Stimulated activated CD8-positive, alpha-beta memory T cell treated with anti-CD3 and anti-CD28 coated beads, Interleukin-15, amount 100 ng/mL, for 4 hours (primary cell): ENCODE data around the gene THAP8.
"Not testable (repeated sequence)": the region's sequence is repeated elsewhere in the genome, so short reads cannot be mapped to it uniquely, and the experiment has no call there.

Source experiments
- DNase-seq, 2 donors: peaks; one replicate each; pipeline ENCODE4 v3.0.0-alpha.2; 2020; ENCODE audit warnings: low read depth in 2 of 2

Gene THAP8

GRCh38 chr19:36068810-36069499 lies 14.9 kb upstream of the THAP8 start:
- DNase-seq: not testable (repeated sequence)

- DNase-seq: no peak
Observed at GRCh38 chr19:36067681-36068080, 13.6 kb upstream of the THAP8 start.

GRCh38 chr19:36064826-36065225 lies 10.7 kb upstream of the THAP8 start:
- no peak for DNase-seq

- DNase-seq: no peak
Observed at GRCh38 chr19:36061367-36061766, 7.3 kb upstream of the THAP8 start.

GRCh38 chr19:36060430-36060829 lies 6.3 kb upstream of the THAP8 start:
- no peak for DNase-seq

GRCh38 chr19:36059180-36059910 lies 5.3 kb upstream of the THAP8 start:
- DNase-seq: no peak

- DNase-seq: no peak
Observed at GRCh38 chr19:36058481-36059179, 4.5 kb upstream of the THAP8 start.

GRCh38 chr19:36054733-36055686 lies 925 bp upstream of the THAP8 start, which contains the start of gene WDR62:
Gene WDR62 (plus strand): TSS chr19:36054897. CDS start chr19:36054972, 75 bp downstream.
- peak; percentile 87 to 89 for DNase-seq

- DNase-seq: no peak
Observed at GRCh38 chr19:36051637-36052036, 2.4 kb downstream of the THAP8 start.

GRCh38 chr19:36051236-36051635 lies 2.8 kb downstream of the THAP8 start:
- no peak for DNase-seq

- DNase-seq: no peak
Observed at GRCh38 chr19:36049080-36049698, 4.9 kb downstream of the THAP8 start.

GRCh38 chr19:36047835-36048234 lies 6.2 kb downstream of the THAP8 start:
- DNase-seq: no peak

GRCh38 chr19:36046443-36047050 lies 7.5 kb downstream of the THAP8 start:
- DNase-seq: no peak

GRCh38 chr19:36043952-36044351 lies 10.1 kb downstream of the THAP8 start:
- no peak for DNase-seq

GRCh38 chr19:36041831-36042230 lies 12.3 kb downstream of the THAP8 start:
- DNase-seq: no peak

- not testable (repeated sequence) for DNase-seq
Observed at GRCh38 chr19:36041092-36041491, 13.0 kb downstream of the THAP8 start.

- no peak for DNase-seq
Observed at GRCh38 chr19:36040495-36040894, 13.6 kb downstream of the THAP8 start.

- peak; percentile 33 to 46 for DNase-seq
Observed at GRCh38 chr19:36032251-36033104, 21.6 kb downstream of the THAP8 start, which contains the start of gene CLIP3. Gene CLIP3 (minus strand): TSS chr19:36032873. CDS start chr19:36032357, 516 bp downstream.

- no peak for DNase-seq
Observed at GRCh38 chr19:36031308-36031707, 22.8 kb downstream of the THAP8 start.
